ENCODE results near the gene OR2A7. TPM values are rescaled to one million over a fixed set of nuclear protein-coding genes. Genes with fewer than 3 reads are reported as not detected.
"Not testable (repeated sequence)": the region's sequence is repeated elsewhere in the genome, so short reads cannot be mapped to it uniquely, and the experiment has no call there.

The OR2A7 gene
- total RNA-seq, 2 donors from 2014 or later = 3.8 to 4.8 TPM

GRCh38 chr7:144239365-144239764 lies 25.2 kb downstream of the OR2A7 start, which contains the start of gene OR2A42:
TSS of gene OR2A42 (minus strand) at chr7:144239605. CDS start at chr7:144232843, 6,762 bp downstream.
- H3K27ac ChIP-seq (ENCODE audit: low read depth, low read length); H3K27ac Mint-ChIP-seq; H3K4me3 ChIP-seq (ENCODE audit: low read length); DNase-seq; H3K4me3 Mint-ChIP-seq; H3K27me3 Mint-ChIP-seq (ENCODE audit: insufficient read depth); H3K4me1 Mint-ChIP-seq; H3K9me3 Mint-ChIP-seq; H3K9ac ChIP-seq (ENCODE audit: extremely low read depth, low read length, poor library complexity, severe bottlenecking); H3K36me3 Mint-ChIP-seq (ENCODE audit: low read depth); H3K27me3 ChIP-seq (ENCODE audit: control insufficient read depth, insufficient read depth, low read length, poor library complexity, severe bottlenecking); H3K4me1 ChIP-seq (ENCODE audit: control insufficient read depth, insufficient read depth, low read length); H3K9me3 ChIP-seq (ENCODE audit: control insufficient read depth, low read length); H3K36me3 ChIP-seq (ENCODE audit: control insufficient read depth, insufficient read depth, low read length): not testable (repeated sequence)
- WGBS, 2 experiments (ENCODE audit: insufficient coverage in 1 of 2, insufficient read length in 1 of 2) = 92% methylated on average over 1 of the region's 2 CpGs; no CpG with 5 or more reads in 1 of the 2 experiments

DNA sequence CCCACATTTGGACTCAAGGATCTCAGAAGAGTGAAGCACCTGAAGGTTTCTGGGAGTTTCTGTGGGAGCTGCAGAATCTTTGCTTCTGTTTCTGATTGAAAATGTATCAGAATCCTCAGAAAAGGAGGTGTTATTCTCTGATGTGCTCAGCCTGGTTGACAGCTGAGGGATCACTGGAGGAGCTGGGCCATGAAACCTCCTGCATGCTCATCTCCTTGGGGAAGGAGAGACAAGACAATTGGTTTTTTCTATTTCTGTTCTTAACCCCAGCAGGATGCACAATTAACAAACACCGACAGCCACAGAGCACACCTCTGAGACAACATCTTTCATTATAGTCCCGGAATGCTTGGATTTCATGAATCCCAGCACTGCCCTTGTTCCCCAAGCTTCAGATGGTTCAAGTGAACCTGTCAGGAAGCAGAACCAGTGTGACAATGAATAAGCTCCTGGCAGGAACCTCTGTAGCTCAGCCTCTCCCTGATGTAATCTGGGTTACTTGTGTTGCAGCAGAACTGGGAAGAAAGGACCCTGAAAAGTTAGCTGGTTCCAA lies 26.0 kb downstream of the OR2A7 start:
- not testable (repeated sequence) for H3K36me3 Mint-ChIP-seq (ENCODE audit: low read depth); H3K4me1 Mint-ChIP-seq; H3K27ac Mint-ChIP-seq; H3K4me3 ChIP-seq (ENCODE audit: low read length); H3K4me3 Mint-ChIP-seq; H3K27ac ChIP-seq (ENCODE audit: low read depth, low read length); H3K9ac ChIP-seq (ENCODE audit: extremely low read depth, low read length, poor library complexity, severe bottlenecking); H3K9me3 ChIP-seq (ENCODE audit: control insufficient read depth, low read length); H3K27me3 Mint-ChIP-seq (ENCODE audit: insufficient read depth); H3K9me3 Mint-ChIP-seq; H3K36me3 ChIP-seq (ENCODE audit: control insufficient read depth, insufficient read depth, low read length); H3K4me1 ChIP-seq (ENCODE audit: control insufficient read depth, insufficient read depth, low read length); H3K27me3 ChIP-seq (ENCODE audit: control insufficient read depth, insufficient read depth, low read length, poor library complexity, severe bottlenecking)
- DNase-seq = peak; percentile 53
- 89% methylated on average over 1 of the region's 2 CpGs; no CpG with 5 or more reads in 1 of the 2 experiments for WGBS, 2 experiments (ENCODE audit: insufficient coverage in 1 of 2, insufficient read length in 1 of 2)

DNA sequence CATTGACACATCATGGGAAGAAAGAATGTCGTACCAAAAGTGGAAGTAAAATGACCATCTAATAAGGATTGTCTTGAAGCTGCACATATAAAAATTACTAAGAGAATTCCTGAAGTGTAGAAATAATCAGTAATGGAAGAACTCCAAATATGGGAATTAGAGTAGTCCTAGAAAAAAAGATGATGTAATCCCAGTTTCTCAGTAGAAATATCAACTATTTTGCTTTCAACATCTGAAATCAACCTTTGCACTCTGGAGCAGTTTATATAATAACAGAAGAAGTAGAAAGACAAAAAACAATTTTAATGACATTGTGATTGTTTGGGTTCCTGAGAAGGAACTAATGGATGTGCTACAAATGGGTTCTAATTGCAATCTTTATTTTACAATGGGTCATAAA lies 31.6 kb downstream of the OR2A7 start:
- not testable (repeated sequence) for H3K9me3 Mint-ChIP-seq; H3K4me1 Mint-ChIP-seq; H3K27me3 ChIP-seq (ENCODE audit: control insufficient read depth, insufficient read depth, low read length, poor library complexity, severe bottlenecking); H3K9me3 ChIP-seq (ENCODE audit: control insufficient read depth, low read length); H3K4me1 ChIP-seq (ENCODE audit: control insufficient read depth, insufficient read depth, low read length); H3K4me3 ChIP-seq (ENCODE audit: low read length); H3K9ac ChIP-seq (ENCODE audit: extremely low read depth, low read length, poor library complexity, severe bottlenecking); H3K27me3 Mint-ChIP-seq (ENCODE audit: insufficient read depth); H3K36me3 Mint-ChIP-seq (ENCODE audit: low read depth); H3K4me3 Mint-ChIP-seq; H3K27ac ChIP-seq (ENCODE audit: low read depth, low read length); H3K36me3 ChIP-seq (ENCODE audit: control insufficient read depth, insufficient read depth, low read length); H3K27ac Mint-ChIP-seq; DNase-seq
- WGBS, 2 experiments (ENCODE audit: insufficient coverage in 1 of 2, insufficient read length in 1 of 2) = no CpG with 5 or more reads among the region's 1 CpG

DNA sequence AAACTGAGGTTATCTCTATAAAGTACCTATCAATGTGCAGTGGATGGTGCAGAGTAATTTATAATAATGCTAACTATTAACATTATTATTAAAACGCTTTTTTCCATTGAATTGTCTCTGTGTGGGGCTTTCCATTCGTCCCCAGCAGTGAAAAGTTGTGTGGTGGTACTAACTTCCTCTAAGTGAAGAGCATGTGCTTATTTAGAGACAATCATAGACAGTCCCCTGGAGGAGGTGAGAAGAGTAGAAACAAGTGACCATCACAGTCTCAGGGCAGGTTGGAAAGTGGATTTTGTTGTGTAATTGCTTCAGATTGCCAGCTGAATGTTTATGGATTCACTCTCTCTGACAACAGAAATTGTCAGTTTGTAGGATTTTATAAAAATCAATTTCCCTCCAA lies 33.6 kb downstream of the OR2A7 start:
- H3K27ac ChIP-seq (ENCODE audit: low read depth, low read length); H3K27me3 ChIP-seq (ENCODE audit: control insufficient read depth, insufficient read depth, low read length, poor library complexity, severe bottlenecking); H3K4me1 Mint-ChIP-seq; DNase-seq; H3K36me3 Mint-ChIP-seq (ENCODE audit: low read depth); H3K4me3 ChIP-seq (ENCODE audit: low read length); H3K4me3 Mint-ChIP-seq; H3K36me3 ChIP-seq (ENCODE audit: control insufficient read depth, insufficient read depth, low read length); H3K27ac Mint-ChIP-seq; H3K9ac ChIP-seq (ENCODE audit: extremely low read depth, low read length, poor library complexity, severe bottlenecking); H3K4me1 ChIP-seq (ENCODE audit: control insufficient read depth, insufficient read depth, low read length); H3K9me3 ChIP-seq (ENCODE audit: control insufficient read depth, low read length); H3K27me3 Mint-ChIP-seq (ENCODE audit: insufficient read depth); H3K9me3 Mint-ChIP-seq: not testable (repeated sequence)
- no CpG with 5 or more reads among the region's 2 CpGs for WGBS, 2 experiments (ENCODE audit: insufficient coverage in 1 of 2, insufficient read length in 1 of 2)

GRCh38 chr7:144228810-144229209 lies 35.8 kb downstream of the OR2A7 start:
- not testable (repeated sequence) for H3K4me3 ChIP-seq (ENCODE audit: low read length); H3K27me3 Mint-ChIP-seq (ENCODE audit: insufficient read depth); H3K9me3 Mint-ChIP-seq; H3K27ac ChIP-seq (ENCODE audit: low read depth, low read length); H3K4me1 Mint-ChIP-seq; H3K36me3 ChIP-seq (ENCODE audit: control insufficient read depth, insufficient read depth, low read length); H3K9ac ChIP-seq (ENCODE audit: extremely low read depth, low read length, poor library complexity, severe bottlenecking); H3K27me3 ChIP-seq (ENCODE audit: control insufficient read depth, insufficient read depth, low read length, poor library complexity, severe bottlenecking); H3K36me3 Mint-ChIP-seq (ENCODE audit: low read depth); H3K4me1 ChIP-seq (ENCODE audit: control insufficient read depth, insufficient read depth, low read length); H3K4me3 Mint-ChIP-seq; H3K27ac Mint-ChIP-seq; H3K9me3 ChIP-seq (ENCODE audit: control insufficient read depth, low read length)
- 81% methylated on average over 1 of the region's 3 CpGs; no CpG with 5 or more reads in 1 of the 2 experiments for WGBS, 2 experiments (ENCODE audit: insufficient coverage in 1 of 2, insufficient read length in 1 of 2)
- DNase-seq = peak; percentile 24

DNA sequence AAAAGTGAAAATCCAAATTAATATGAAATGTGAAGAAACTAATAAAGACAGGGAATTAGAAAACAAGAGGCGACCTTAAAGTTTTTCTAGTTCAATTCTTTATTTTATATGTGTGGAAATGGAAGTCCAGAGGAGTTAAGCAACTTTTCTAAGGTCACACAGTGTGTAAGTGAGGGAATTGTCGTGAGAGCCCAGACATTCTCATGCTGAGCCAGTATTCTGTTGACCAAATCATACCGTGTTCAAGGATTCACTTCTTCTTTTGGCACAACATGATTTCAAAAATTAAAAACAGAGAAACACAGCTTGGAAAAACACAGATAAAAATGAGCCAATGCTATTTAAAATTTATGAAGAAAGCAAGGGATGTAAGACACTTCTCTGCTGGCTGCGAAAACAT lies 37.7 kb downstream of the OR2A7 start:
- not testable (repeated sequence) for H3K36me3 ChIP-seq (ENCODE audit: control insufficient read depth, insufficient read depth, low read length); H3K9me3 Mint-ChIP-seq; H3K27me3 ChIP-seq (ENCODE audit: control insufficient read depth, insufficient read depth, low read length, poor library complexity, severe bottlenecking); H3K27me3 Mint-ChIP-seq (ENCODE audit: insufficient read depth); H3K9ac ChIP-seq (ENCODE audit: extremely low read depth, low read length, poor library complexity, severe bottlenecking); H3K4me1 Mint-ChIP-seq; H3K27ac Mint-ChIP-seq; H3K4me3 ChIP-seq (ENCODE audit: low read length); H3K4me1 ChIP-seq (ENCODE audit: control insufficient read depth, insufficient read depth, low read length); H3K4me3 Mint-ChIP-seq; H3K36me3 Mint-ChIP-seq (ENCODE audit: low read depth); H3K27ac ChIP-seq (ENCODE audit: low read depth, low read length); DNase-seq; H3K9me3 ChIP-seq (ENCODE audit: control insufficient read depth, low read length)
- 94% methylated on average over 2 of the region's 4 CpGs; no CpG with 5 or more reads in 1 of the 2 experiments for WGBS, 2 experiments (ENCODE audit: insufficient coverage in 1 of 2, insufficient read length in 1 of 2)

GRCh38 chr7:144223675-144224074 lies 40.9 kb downstream of the OR2A7 start:
- not testable (repeated sequence) for H3K27ac ChIP-seq (ENCODE audit: low read depth, low read length); H3K4me1 ChIP-seq (ENCODE audit: control insufficient read depth, insufficient read depth, low read length); H3K9me3 ChIP-seq (ENCODE audit: control insufficient read depth, low read length); H3K9ac ChIP-seq (ENCODE audit: extremely low read depth, low read length, poor library complexity, severe bottlenecking); H3K27ac Mint-ChIP-seq; H3K36me3 ChIP-seq (ENCODE audit: control insufficient read depth, insufficient read depth, low read length); H3K4me1 Mint-ChIP-seq; H3K27me3 ChIP-seq (ENCODE audit: control insufficient read depth, insufficient read depth, low read length, poor library complexity, severe bottlenecking); H3K9me3 Mint-ChIP-seq; H3K36me3 Mint-ChIP-seq (ENCODE audit: low read depth); DNase-seq; H3K27me3 Mint-ChIP-seq (ENCODE audit: insufficient read depth); H3K4me3 Mint-ChIP-seq; H3K4me3 ChIP-seq (ENCODE audit: low read length)

All from endodermal cell (in vitro differentiated cells).